SJSA1 (cell line): ENCODE data around the gene DST. TPM values are rescaled to one million over a fixed set of nuclear protein-coding genes. Genes with fewer than 3 reads are reported as not detected.
"Not testable (repeated sequence)": the region's sequence is repeated elsewhere in the genome, so short reads cannot be mapped to it uniquely, and the experiment has no call there.

Experiments
- DNase-seq, 2 experiments: peaks; one replicate each; pipeline ENCODE4 v3.0.0-alpha.2; 2015 to 2020; ENCODE audit warnings: low spot score in 2 of 2, low read depth in 1 of 2
- H3K27ac ChIP-seq: fragments of 250-450 bp; sonication (Bioruptor Pico); 2 replicates; pipeline ENCODE4 v1.5.1; 2020; ENCODE audit warnings: mild to moderate bottlenecking, moderate library complexity
- H3K27me3 ChIP-seq: fragments of 250-450 bp; sonication (Bioruptor Pico); replicated peaks from 2 replicates; pipeline ENCODE4 v1.5.1; 2020; ENCODE audit warnings: mild to moderate bottlenecking, moderate library complexity
- H3K36me3 ChIP-seq: fragments of 250-450 bp; sonication (Bioruptor Pico); 2 replicates; pipeline ENCODE4 v1.5.1; 2020; ENCODE audit warnings: mild to moderate bottlenecking
- H3K4me1 ChIP-seq: fragments of 250-450 bp; sonication (Bioruptor Pico); replicated peaks from 2 replicates; pipeline ENCODE4 v1.6.1; 2021; ENCODE audit warnings: mild to moderate bottlenecking
- H3K4me3 ChIP-seq: fragments of 250-450 bp; sonication (Bioruptor Pico); 2 replicates; pipeline ENCODE4 v1.5.1; 2020; ENCODE audit warnings: mild to moderate bottlenecking
- H3K9me3 ChIP-seq: fragments of 250-450 bp; sonication (Bioruptor Pico); replicated peaks from 2 replicates; pipeline ENCODE4 v1.5.1; 2020; ENCODE audit warnings: mild to moderate bottlenecking
- total RNA-seq: library from RNA; depleted of rRNA; stranded (reverse); fragments of >200 nt; shearing (Covaris generic); gene quantifications from 2 replicates; pipeline ENCODE4 v1.2.3, GENCODE V29; 2014

The DST gene
- total RNA-seq, 1 experiment from 2014 or later, result 160 TPM

GRCh38 chr6:56567501-56567900 lies 75.2 kb downstream of the DST start:
- H3K4me3 ChIP-seq, result no peak overlapping the region
- no peaks in the 10 kb centered on the region for H3K4me1 ChIP-seq
- no peaks in the 10 kb centered on the region for H3K9me3 ChIP-seq
- peaks cover 77% of the 10 kb centered on the region for H3K36me3 ChIP-seq
- no peaks in the 10 kb centered on the region for H3K27me3 ChIP-seq
- no peak overlapping the region for H3K27ac ChIP-seq
- no peak for DNase-seq

DNA sequence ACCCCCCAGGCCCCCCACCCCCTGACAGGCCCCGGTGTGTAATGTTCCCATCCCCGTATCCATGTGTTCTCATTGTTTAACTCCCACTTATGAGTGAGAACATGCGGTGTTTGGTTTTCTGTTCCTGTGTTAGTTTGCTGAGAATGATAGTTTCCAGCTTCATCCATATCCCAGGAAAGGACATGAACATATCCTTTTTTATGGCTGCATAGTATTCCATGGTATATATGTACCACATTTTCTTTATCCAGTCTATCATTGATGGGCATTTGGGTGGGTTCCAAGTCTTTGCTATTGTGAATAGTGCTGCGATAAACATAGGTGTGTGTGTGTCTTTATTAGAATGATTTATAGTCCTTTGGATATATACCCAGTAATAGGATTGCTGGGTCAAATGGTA lies 80.0 kb downstream of the DST start:
- H3K4me1 ChIP-seq, H3K27me3 ChIP-seq, DNase-seq, H3K4me3 ChIP-seq, H3K9me3 ChIP-seq, H3K27ac ChIP-seq: not testable (repeated sequence)
- H3K36me3 ChIP-seq, result peaks cover 83% of the 10 kb centered on the region

- H3K27me3 ChIP-seq, result no peaks in the 10 kb centered on the region
- no peaks in the 10 kb centered on the region for H3K4me1 ChIP-seq
- no peak overlapping the region for H3K27ac ChIP-seq
- no peak for DNase-seq
- H3K4me3 ChIP-seq, result no peak overlapping the region
- H3K36me3 ChIP-seq, result peaks cover 89% of the 10 kb centered on the region
- H3K9me3 ChIP-seq, result no peaks in the 10 kb centered on the region
These were observed 85.7 kb downstream of the DST start for GRCh38 chr6:56556751-56557540.

DNA sequence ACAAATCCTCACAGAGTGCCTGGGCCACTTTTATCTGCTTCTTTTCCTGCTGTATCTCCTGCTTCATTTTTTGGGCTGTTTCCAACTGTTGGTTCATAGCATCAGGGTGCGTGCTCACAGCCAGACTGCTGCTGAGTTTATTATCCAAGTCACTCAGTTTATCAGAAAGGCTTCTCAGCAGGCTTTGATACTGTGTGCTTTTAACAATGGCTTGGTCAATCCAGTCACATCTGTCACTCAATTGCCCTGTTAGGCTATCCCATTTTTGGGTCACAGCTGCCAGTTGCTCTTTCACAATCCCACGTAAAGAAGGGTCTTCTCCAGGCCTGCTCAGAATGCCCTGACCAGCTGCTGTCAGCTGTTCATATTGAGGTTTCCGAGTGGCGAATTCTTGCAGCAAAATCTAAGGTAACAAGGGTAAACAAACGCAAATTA lies 87.2 kb downstream of the DST start:
- DNase-seq, result no peak
- Histone ChIP-seq H3K4me3 (no peak overlapping the region), H3K36me3 (peaks cover 86% of the 10 kb centered on the region), H3K27me3 (no peaks in the 10 kb centered on the region), H3K4me1 (0 out of 2 replicates have a peak, but pooled peaks cover 5% of the 10 kb centered on the region), H3K9me3 (no peaks in the 10 kb centered on the region), H3K27ac (no peak overlapping the region)

- H3K4me1 ChIP-seq, result 0 out of 2 replicates have a peak, but pooled peaks cover 9% of the 10 kb centered on the region
- no peaks in the 10 kb centered on the region for H3K9me3 ChIP-seq
- no peak overlapping the region for H3K27ac ChIP-seq
- DNase-seq, result no peak
- H3K27me3 ChIP-seq, result no peaks in the 10 kb centered on the region
- H3K4me3 ChIP-seq, result no peak overlapping the region
- H3K36me3 ChIP-seq, result peaks cover 68% of the 10 kb centered on the region
These were observed 90.2 kb downstream of the DST start for GRCh38 chr6:56552187-56553130.

DNA sequence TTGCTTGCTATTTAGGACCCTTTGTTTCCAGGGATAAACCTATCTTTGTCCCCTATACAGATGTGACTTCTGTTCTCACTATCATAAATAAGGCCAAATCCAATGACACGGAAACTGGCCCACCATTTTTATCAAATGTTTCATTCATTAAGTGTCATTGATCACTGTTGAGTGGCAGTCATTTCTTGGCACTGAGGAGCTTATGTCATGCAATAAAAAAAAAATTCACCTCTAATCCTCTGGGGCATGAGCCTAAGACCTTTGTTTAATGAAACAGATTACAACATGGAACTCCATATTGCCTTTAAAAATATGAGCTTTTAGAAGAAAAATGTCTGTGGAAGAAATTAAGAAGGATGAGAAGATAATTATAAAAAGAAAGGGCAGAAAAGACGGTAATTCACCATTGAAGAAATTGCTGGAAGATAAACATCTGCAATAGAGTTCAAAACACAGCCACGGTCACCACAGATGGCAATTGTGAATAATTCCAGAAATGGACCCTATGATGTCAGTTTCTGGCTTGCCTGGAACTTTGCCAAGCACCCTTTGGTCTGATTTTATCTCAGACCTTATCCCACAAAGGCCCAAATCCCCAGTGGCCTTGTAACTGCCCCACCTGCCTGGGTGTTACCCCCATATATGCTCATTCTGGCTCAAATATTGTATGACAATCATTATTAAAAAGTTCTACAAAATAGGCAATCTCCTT lies 91.1 kb downstream of the DST start:
- no peak for DNase-seq
- H3K4me3 ChIP-seq, result no peak overlapping the region
- no peak overlapping the region for H3K27ac ChIP-seq
- H3K27me3 ChIP-seq, result no peaks in the 10 kb centered on the region
- H3K4me1 ChIP-seq, result 0 out of 2 replicates have a peak, but pooled peaks cover 9% of the 10 kb centered on the region
- peaks cover 59% of the 10 kb centered on the region for H3K36me3 ChIP-seq
- no peaks in the 10 kb centered on the region for H3K9me3 ChIP-seq

- H3K4me3 ChIP-seq, result no peak overlapping the region
- no peak for DNase-seq
- no peaks in the 10 kb centered on the region for H3K27me3 ChIP-seq
- H3K4me1 ChIP-seq, result 0 out of 2 replicates have a peak, but pooled peaks cover 9% of the 10 kb centered on the region
- H3K36me3 ChIP-seq, result peaks cover 51% of the 10 kb centered on the region
- no peak overlapping the region for H3K27ac ChIP-seq
- H3K9me3 ChIP-seq, result no peaks in the 10 kb centered on the region
These were observed 92.4 kb downstream of the DST start for GRCh38 chr6:56550301-56550700.

- no peak for DNase-seq
- H3K9me3 ChIP-seq, result no peaks in the 10 kb centered on the region
- no peak overlapping the region for H3K4me3 ChIP-seq
- H3K36me3 ChIP-seq, result peaks cover 39% of the 10 kb centered on the region
- no peaks in the 10 kb centered on the region for H3K27me3 ChIP-seq
- H3K27ac ChIP-seq, result no peak overlapping the region
- 0 out of 2 replicates have a peak, but pooled peaks cover 9% of the 10 kb centered on the region for H3K4me1 ChIP-seq
These were observed 93.7 kb downstream of the DST start for GRCh38 chr6:56549014-56549413.

DNA sequence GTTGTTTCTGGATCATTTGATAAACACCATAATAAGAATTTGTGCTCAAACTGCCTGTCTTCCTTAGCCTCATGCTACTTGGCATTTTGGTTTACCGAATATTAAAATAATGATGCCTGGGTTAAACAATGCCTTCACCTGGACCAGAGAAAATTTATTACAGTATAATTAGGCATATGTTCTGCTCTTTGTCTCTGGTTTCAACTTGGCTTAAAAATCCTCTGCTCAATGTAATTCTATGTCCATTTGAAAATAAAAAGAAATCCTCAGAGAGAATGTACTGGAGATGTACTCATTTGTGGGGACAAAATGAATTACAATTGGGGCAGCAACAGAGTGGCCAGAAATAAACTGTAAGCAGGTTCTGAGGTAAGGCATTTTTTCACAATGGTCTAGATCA lies 95.0 kb downstream of the DST start:
- Histone ChIP-seq H3K4me1 (peaks cover 9% of the 10 kb centered on the region; the same call in 1 of the 2 replicates), H3K27me3 (no peaks in the 10 kb centered on the region), H3K36me3 (peaks cover 29% of the 10 kb centered on the region), H3K9me3 (no peaks in the 10 kb centered on the region), H3K27ac (no peak overlapping the region), H3K4me3 (no peak overlapping the region)
- DNase-seq, result no peak

DNA sequence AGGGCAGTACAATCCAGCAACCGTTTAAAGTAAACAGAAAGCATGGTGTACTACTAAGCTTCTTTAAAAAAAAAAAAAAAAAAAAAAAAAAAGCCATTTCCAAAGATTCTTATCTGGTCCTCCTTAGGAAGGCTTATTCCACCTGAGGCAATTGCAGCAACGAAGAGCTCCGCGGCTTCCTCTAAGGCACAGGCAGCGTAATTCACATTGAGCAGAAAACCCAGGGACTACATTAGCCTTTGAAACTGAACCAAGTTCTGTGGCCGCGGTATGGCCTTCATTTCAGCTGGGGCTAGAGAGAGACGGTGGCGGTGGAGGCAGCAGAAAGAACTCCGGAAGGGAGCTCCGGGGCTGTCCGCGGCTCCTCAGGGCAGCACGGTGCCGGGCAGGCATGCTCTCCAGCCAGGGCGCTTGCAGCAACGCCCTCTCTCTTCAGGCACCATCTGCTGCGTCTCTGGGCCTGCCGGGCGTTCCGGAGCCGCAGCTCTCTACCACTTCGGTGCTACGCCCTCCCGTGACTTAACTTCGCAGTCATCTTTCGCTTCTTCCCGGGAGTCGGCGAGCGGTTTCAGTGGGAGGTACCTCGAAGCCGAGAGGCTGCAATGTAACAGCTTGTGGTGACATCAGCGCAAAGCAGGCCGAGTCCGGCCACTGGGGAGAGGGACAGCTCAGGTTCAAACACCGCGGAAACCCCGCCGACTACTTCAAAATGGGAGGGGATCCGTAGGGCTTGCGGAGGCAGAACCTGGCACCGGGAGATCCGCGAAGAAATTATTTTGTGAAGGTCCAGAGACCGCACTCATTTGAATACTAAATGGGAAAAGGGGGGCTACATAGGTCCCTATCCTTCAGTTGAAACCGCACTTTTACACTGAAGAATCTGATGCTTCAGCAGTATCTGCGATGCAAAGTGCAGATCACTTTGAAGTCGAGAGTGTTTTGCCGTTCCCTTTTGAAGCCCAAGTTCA lies 100.0 kb downstream of the DST start:
- H3K36me3 ChIP-seq, result no peaks in the 10 kb centered on the region; the same call in 1 of the 2 replicates
- H3K9me3 ChIP-seq, result no peaks in the 10 kb centered on the region
- H3K4me3 ChIP-seq, result peak overlapping the region; percentile 43
- no peaks in the 10 kb centered on the region for H3K27me3 ChIP-seq
- H3K4me1 ChIP-seq, result peaks cover 31% of the 10 kb centered on the region
- H3K27ac ChIP-seq, result peak overlapping the region; percentile 85
- peak; percentile 95 to 97 for DNase-seq

GRCh38 chr6:56541741-56542360 lies 100.8 kb downstream of the DST start:
- peak overlapping the region; percentile 85 for H3K27ac ChIP-seq
- H3K27me3 ChIP-seq, result no peaks in the 10 kb centered on the region
- H3K9me3 ChIP-seq, result no peaks in the 10 kb centered on the region
- H3K4me3 ChIP-seq, result peak overlapping the region; percentile 43
- peaks cover 8% of the 10 kb centered on the region for H3K36me3 ChIP-seq
- H3K4me1 ChIP-seq, result peaks cover 31% of the 10 kb centered on the region
- peak in 1 of 2 experiments; percentile 38 for DNase-seq

- peaks cover 34% of the 10 kb centered on the region for H3K4me1 ChIP-seq
- H3K36me3 ChIP-seq, result peaks cover 15% of the 10 kb centered on the region
- no peak for DNase-seq
- peak overlapping the region; percentile 2; the same call in 1 of the 2 replicates for H3K27ac ChIP-seq
- no peaks in the 10 kb centered on the region for H3K9me3 ChIP-seq
- no peaks in the 10 kb centered on the region for H3K27me3 ChIP-seq
- peak overlapping the region; percentile 43 for H3K4me3 ChIP-seq
These were observed 101.6 kb downstream of the DST start for GRCh38 chr6:56541030-56541600.
